Cardiac fibroblast (primary cell): ENCODE results near the gene NOS1AP.
"Not testable (repeated sequence)": the region's sequence is repeated elsewhere in the genome, so short reads cannot be mapped to it uniquely, and the experiment has no call there.

ENCODE experiments used
- DNase-seq, 2 donors: peaks; one replicate each; pipeline versions ENCODE4 v3.0.0 to v3.0.0-alpha.2; 2010; ENCODE audit warnings: low read depth in 2 of 2
- H3K4me3 ChIP-seq, 2 donors: replicated peaks in 1 of 2; 1 replicate in 1 of 2; 2 replicates in 1 of 2; pipeline ENCODE4 v1.5.1; 2011; ENCODE audit warnings: low read depth in 2 of 2, low read length in 2 of 2, mild to moderate bottlenecking in 2 of 2, moderate library complexity in 1 of 2
- TF ChIP-seq, protein P1 (sequence below): IDR thresholded peaks from one replicate; pipeline ENCODE4 v1.5.1; 2011; ENCODE audit warnings: low read depth, mild to moderate bottlenecking, low read length, inconsistent platforms

The NOS1AP gene

DNA sequence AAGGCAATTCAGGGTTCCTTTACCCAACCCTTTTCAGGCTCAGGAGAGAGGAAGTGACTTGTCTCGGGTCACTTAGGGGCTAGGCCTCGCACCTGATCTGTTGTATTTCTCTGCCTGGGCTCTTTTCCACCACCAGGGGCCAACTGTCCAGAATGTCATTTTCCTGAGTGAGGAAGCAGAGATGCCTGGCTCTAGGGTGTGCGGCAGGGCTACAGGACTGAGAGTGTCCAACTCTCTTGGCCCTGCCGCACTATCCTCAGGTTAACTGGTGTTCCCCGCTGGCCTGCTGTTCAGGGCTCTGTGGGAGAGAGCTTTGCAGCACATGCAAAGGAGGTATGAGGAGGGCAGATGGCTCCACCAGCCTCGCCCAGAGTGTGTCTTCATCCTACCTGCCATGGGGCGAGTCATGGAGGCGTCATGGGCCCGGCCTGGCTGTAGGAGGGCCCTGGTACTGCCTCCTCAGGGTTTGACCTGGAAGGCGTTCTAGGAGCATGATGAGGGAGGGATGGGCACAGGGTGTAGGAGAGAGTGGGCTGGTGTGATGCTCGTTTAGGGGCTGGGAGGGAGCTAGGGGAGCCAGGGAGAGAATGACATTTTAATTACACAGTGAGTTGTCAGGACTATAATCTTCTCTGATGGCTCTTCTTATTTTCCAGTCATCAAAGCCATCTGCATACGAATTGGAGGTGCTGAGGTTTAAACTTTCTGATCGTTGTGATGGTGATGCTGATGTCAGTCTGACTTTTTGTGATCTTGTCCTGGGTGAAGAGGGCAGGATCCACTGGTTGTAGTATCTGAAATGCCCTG, 128.3 kb downstream of the NOS1AP start:
- no peak overlapping the region for H3K4me3 ChIP-seq

DNA sequence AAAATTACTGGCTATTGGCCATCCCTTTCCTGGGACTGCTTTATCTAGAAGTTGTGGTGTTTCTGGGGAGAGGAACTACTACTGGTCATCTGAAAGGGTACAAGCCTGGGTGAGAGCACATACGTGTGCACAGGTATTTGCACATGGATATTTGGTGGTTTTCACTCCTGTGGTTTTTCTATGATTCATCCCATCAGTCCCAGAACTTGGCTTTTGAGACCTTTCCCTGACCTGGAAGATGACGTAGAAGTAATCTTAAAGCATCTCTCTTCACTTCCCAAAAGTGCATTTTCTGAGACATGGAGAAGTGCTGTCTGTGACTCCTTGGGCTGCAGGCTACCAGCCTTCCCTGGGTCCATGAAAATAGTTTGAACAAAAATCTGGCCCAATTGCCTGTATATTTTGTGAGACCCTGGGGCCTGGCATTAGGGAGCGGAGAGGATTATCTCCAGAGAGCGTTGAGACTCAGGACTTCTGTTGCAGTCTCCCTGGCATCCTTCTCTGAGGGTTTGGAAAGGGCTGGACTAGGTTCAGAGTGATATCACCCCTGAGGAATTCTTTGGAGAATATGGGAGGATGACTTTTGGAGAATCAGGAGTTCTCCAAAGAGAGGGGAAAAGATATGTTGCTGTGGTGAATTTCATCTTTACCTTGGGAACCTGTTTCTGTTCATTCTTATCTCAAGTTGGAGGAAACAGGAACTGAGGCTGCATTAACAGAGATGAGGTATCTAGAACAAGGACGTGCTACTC, 130.8 kb downstream of the NOS1AP start:
- no peak for DNase-seq
- TF ChIP-seq, protein P1, sequence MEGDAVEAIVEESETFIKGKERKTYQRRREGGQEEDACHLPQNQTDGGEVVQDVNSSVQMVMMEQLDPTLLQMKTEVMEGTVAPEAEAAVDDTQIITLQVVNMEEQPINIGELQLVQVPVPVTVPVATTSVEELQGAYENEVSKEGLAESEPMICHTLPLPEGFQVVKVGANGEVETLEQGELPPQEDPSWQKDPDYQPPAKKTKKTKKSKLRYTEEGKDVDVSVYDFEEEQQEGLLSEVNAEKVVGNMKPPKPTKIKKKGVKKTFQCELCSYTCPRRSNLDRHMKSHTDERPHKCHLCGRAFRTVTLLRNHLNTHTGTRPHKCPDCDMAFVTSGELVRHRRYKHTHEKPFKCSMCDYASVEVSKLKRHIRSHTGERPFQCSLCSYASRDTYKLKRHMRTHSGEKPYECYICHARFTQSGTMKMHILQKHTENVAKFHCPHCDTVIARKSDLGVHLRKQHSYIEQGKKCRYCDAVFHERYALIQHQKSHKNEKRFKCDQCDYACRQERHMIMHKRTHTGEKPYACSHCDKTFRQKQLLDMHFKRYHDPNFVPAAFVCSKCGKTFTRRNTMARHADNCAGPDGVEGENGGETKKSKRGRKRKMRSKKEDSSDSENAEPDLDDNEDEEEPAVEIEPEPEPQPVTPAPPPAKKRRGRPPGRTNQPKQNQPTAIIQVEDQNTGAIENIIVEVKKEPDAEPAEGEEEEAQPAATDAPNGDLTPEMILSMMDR = no peak
- no peak overlapping the region for H3K4me3 ChIP-seq

More for the DNA sequence above, 128.3 kb downstream of the NOS1AP start:
- TF ChIP-seq, protein P1 = no peak
- DNase-seq = no peak

DNA sequence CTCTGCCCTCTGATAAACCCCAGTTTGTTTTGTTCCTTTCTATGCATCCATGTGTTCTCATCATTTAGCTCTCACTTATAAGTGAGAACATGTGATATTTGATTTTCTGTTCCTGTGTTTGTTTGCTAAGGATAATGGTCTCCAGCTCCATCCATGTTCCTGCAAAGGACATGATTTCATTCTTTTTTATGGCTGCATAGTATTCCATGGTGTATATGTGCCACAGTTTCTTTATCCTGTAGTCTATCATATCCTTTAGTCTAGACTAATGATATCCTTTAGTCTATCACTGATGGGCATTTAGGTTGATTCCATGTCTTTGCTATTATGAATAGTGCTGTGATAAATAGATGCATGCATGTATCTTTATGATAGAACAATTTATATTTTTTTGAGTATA, 131.6 kb downstream of the NOS1AP start:
- not testable (repeated sequence) for H3K4me3 ChIP-seq, DNase-seq

DNA sequence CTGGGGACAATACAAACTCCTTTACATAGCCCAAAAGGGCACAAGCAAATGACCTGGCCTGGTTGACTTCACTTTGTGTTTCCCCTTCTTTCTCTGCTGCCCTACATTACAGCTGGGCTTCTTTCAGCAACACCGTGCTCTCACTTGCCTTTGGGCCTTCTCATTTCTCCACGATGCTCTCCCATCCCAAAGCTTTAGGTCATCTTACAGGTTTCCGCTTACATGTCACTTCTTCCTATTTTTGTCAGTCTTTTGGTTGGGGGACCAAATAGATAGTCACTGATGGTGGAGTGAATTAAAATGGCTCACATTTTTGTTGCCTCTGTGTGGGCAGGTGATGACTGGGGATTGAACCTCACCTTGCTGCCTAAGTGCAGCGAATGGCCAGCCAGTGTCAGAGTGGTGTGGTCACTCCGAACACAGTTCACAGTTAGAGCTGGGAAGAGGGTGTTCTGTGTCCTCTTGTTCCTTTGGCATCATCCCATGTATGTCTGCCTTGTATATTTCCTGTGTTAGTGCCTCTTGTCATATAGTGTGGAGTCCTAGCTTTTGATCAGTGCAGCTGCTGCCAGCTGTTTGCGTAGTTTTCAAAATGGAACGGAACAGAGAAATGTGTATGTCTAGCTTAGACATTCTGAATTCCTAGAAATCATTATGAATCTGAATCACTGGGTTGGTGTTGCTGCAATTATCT, 134.8 kb downstream of the NOS1AP start:
- TF ChIP-seq, protein P1 = no peak
- H3K4me3 ChIP-seq = no peak overlapping the region
- no peak for DNase-seq

DNA sequence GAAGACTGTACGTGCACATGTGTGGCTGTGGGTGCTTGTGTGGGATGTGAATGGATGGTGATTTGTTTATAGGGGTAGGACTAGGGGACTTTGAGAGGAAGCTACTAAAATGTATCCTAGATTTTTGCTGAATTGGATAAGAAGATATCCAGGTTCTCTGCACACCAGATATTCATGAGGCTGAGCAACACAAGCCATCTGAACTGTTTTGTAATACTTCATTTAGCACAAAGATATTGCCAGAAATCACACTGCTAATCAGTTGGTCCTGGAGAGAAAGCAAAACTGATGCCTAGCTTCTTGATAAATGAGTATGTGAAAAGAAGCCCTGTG, 135.3 kb downstream of the NOS1AP start:
- DNase-seq = no peak
- H3K4me3 ChIP-seq = no peak overlapping the region
- TF ChIP-seq, protein P1 = no peak

DNA sequence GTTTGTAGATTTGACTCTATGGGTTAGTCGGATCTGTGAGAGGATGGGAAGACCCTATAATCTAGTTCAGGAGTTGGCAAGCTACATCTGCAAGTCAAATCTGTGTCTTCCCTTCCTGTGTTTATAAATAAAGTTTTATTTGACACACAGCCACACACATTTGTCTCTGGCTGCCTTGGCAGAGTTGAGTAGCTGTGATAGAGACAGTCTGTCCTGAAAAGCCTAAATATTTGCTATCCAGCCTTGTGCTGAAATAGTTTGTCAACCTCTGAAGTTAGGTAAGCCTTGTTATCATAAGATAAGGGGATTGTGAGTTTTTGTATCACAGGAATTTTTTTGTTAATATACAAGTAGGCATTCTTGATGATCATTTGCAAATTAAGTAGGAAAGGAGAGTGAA, 136.8 kb downstream of the NOS1AP start:
- no peak for DNase-seq
- no peak overlapping the region for H3K4me3 ChIP-seq
- TF ChIP-seq, protein P1 = no peak
